ENCODE data around the gene NABP2. TPM values are rescaled to one million over a fixed set of nuclear protein-coding genes. Genes with fewer than 3 reads are reported as not detected.

The NABP2 gene
- total RNA-seq, 1 donor from 2014 or later = 18.2 TPM

Other genes starting within 250 kb of the NABP2 start
- gene SUOX, start 227.1 kb upstream of the NABP2 start, total RNA-seq = 11.1 TPM
- 7.3 TPM for gene IKZF4, start 203.3 kb upstream of the NABP2 start, total RNA-seq
- 541 TPM for gene RPS26, start 182.4 kb upstream of the NABP2 start, total RNA-seq
- gene ERBB3, start 144.2 kb upstream of the NABP2 start, total RNA-seq = 147 TPM
- gene PA2G4, start 119.8 kb upstream of the NABP2 start, total RNA-seq = 98.1 TPM
- gene RPL41, start 107.7 kb upstream of the NABP2 start, total RNA-seq = 1,420 TPM
- gene ZC3H10, start 106.1 kb upstream of the NABP2 start, total RNA-seq = 5.6 TPM
- gene ESYT1, start 96.1 kb upstream of the NABP2 start, total RNA-seq = 152 TPM
- 136 TPM for gene MYL6B, start 71.8 kb upstream of the NABP2 start, total RNA-seq
- 707 TPM for gene MYL6, start 66.0 kb upstream of the NABP2 start, total RNA-seq
- gene SMARCC2, start 34.9 kb upstream of the NABP2 start, total RNA-seq = 49.0 TPM
- gene RNF41, start 2.4 kb upstream of the NABP2 start, total RNA-seq = 70.3 TPM
- 0.31 TPM for gene SLC39A5, start 5.7 kb downstream of the NABP2 start, total RNA-seq
- 19.3 TPM for gene ANKRD52, start 34.0 kb downstream of the NABP2 start, total RNA-seq
- 49.6 TPM for gene COQ10A, start 42.6 kb downstream of the NABP2 start, total RNA-seq
- 235 TPM for gene CS, start 76.0 kb downstream of the NABP2 start, total RNA-seq
- 45.9 TPM for gene CNPY2, start 91.6 kb downstream of the NABP2 start, total RNA-seq
- gene PAN2, start 109.7 kb downstream of the NABP2 start, total RNA-seq = 60.4 TPM
- gene IL23A, start 114.5 kb downstream of the NABP2 start, total RNA-seq = not detected
- 74.5 TPM for gene STAT2, start 135.8 kb downstream of the NABP2 start, total RNA-seq
- not detected for gene APOF, start 138.5 kb downstream of the NABP2 start, total RNA-seq
- 10.5 TPM for gene TIMELESS, start 225.1 kb downstream of the NABP2 start, total RNA-seq
- gene MIP, start 230.3 kb downstream of the NABP2 start, total RNA-seq = not detected
- 2.1 TPM for gene SPRYD4, start 244.2 kb downstream of the NABP2 start, total RNA-seq

Data from tongue (tissue), 1 donor.